Esophagus squamous epithelium (tissue), 5 donors: ENCODE measurements around the gene NIF3L1. TPM values are rescaled to one million over a fixed set of nuclear protein-coding genes. Genes with fewer than 3 reads are reported as not detected.

Experiments used
- DNase-seq: peaks from one replicate; lab custom pipeline; 2025; lab: John Stamatoyannopoulos, UW
- H3K27ac ChIP-seq, 4 donors: fragments of 200-600 bp; sonication (generic); one replicate each; pipeline ENCODE4 v1.5.1; 2016 to 2019; ENCODE audit warnings: mild to moderate bottlenecking in 1 of 4
- H3K27me3 ChIP-seq, 4 donors: fragments of 200-600 bp; sonication (generic); 1 replicate in 3 of 4; 2 replicates in 1 of 4; pipeline versions ENCODE4 v1.5.1 to v1.6.0; 2017 to 2021; ENCODE audit warnings: antibody characterized with exemption in 1 of 4
- H3K36me3 ChIP-seq, 3 donors: fragments of 200-600 bp; sonication (generic); one replicate each; pipeline ENCODE4 v1.5.1; 2016 to 2019
- H3K4me1 ChIP-seq, 3 donors: fragments of 200-600 bp; sonication (generic); one replicate each; pipeline ENCODE4 v1.5.1; 2017 to 2019
- H3K4me3 ChIP-seq, 4 donors: fragments of 200-600 bp; sonication (generic); 1 replicate in 3 of 4; 2 replicates in 1 of 4; pipeline ENCODE4 v1.5.1; 2016 to 2019; ENCODE audit warnings: mild to moderate bottlenecking in 2 of 4, moderate library complexity in 1 of 4
- H3K9me3 ChIP-seq, 3 donors: fragments of 200-600 bp; sonication (generic); one replicate each; pipeline ENCODE4 v1.5.1; 2016 to 2019
- CTCF ChIP-seq, 6 experiments: fragments of 450-650 bp in 4 of 6; fragments of 200-600 bp in 2 of 6; sonication (generic) in 2 of 6; IDR thresholded peaks; one replicate each; pipeline ENCODE4 v1.5.1; 2016 to 2019; ENCODE audit warnings: antibody characterized with exemption in 6 of 6, mild to moderate bottlenecking in 4 of 6, moderate library complexity in 4 of 6
- POLR2A ChIP-seq, 4 donors: fragments of 450-650 bp; IDR thresholded peaks; one replicate each; pipeline ENCODE4 v1.6.1; 2017; ENCODE audit warnings: antibody characterized with exemption in 4 of 4, mild to moderate bottlenecking in 4 of 4, moderate library complexity in 3 of 4
- WGBS, 2 donors: methylation state at CpG; one replicate each; pipeline ENCODE4 v1.1.5; 2018; 5-methylcytosine and 5-hydroxymethylcytosine counted together
- intact Hi-C: fragments of 100-400 bp; cut with DNase I; formaldehyde crosslinking; loops from one replicate; pipeline ENCODE4 v1.15.0; 2022
- total RNA-seq, 4 donors: library from RNA; depleted of rRNA; stranded (reverse); fragments of >200 nt; gene quantifications; one replicate each; pipeline ENCODE4 v1.1.0, GENCODE V29; 2016
- donor health status: DM: yes; HTN: yes; CAD: no.

NIF3L1 gene
- total RNA-seq, 4 donors from 2014 or later, result 13.5 to 24.0 (median 19.2) TPM

DNA sequence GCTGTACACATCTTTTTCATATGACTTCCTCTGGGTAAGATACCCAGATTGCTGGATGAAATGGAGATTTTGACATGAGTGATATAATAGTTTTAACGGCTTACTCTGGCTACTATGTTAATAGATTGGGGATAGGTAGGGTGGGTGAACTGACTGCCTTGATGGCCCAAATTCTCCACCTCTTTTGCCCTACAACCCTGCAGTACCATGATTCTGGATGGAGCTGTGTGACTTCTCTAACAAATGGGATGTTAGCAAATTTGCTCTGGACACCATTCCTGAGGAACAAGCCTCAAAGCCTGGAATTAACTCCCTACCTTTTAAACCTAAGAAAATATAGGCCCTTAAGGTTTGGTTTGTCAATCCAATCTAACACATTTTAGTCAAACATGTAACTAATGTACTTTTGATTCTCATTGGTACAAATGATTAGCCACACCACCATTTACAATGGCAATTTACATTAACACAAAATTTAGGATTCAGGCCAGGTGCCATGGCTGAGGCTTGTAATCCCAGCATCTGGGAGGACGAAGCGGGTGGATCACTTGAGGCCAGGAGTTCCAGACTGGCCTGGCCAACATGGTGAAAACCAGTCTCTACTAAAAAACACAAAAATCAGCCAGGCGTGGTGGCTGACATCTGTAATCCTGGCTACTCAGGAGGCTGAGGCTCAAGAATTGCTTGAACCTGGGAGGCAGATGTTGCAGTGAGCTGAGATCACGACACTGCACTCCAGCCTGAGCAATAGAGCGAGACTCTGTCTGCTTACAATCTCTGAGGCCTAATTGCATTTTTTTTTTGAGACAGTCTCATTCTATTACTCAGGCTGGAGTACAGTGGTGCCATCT, 37.5 kb upstream of the NIF3L1 start:
- DNase-seq, result no peak
- Histone ChIP-seq H3K27me3 (no peaks in the 10 kb centered on the region), H3K27ac (no peak overlapping the region), H3K9me3 (no peaks in the 10 kb centered on the region), H3K4me3 (no peak overlapping the region), H3K4me1 (peaks cover 0 to 18% (median 0%) of the 10 kb centered on the region in 3 donors), H3K36me3 (peaks cover 55 to 66% (median 55%) of the 10 kb centered on the region in 3 donors)
- TF ChIP-seq POLR2A (IDR thresholded peaks at IDR 0.05) (no peak), CTCF (IDR thresholded peaks at IDR 0.05) (no peak)
- 91 to 94% methylated on average over 6 of the region's 6 CpGs for WGBS, 2 donors
- intact Hi-C loops, result no loop called here

- Histone ChIP-seq H3K27me3 (no peaks in the 10 kb centered on the region), H3K27ac (no peak overlapping the region), H3K4me3 (no peak overlapping the region), H3K36me3 (peaks cover 56 to 76% (median 64%) of the 10 kb centered on the region in 3 donors), H3K4me1 (peaks cover 0 to 28% (median 0%) of the 10 kb centered on the region in 3 donors), H3K9me3 (no peaks in the 10 kb centered on the region)
- 90% methylated on average over 2 of the region's 2 CpGs for WGBS, 2 donors
- TF ChIP-seq POLR2A (IDR thresholded peaks at IDR 0.05) (no peak), CTCF (IDR thresholded peaks at IDR 0.05) (no peak)
- DNase-seq, result no peak
- intact Hi-C loops, result no loop called here
Measured at GRCh38 chr2:200852605-200853004, 36.6 kb upstream of the NIF3L1 start.

- H3K36me3 ChIP-seq, result peaks cover 71 to 96% (median 73%) of the 10 kb centered on the region in 3 donors
- no peak overlapping the region for H3K4me3 ChIP-seq
- H3K9me3 ChIP-seq, result no peaks in the 10 kb centered on the region
- no peaks in the 10 kb centered on the region for H3K27me3 ChIP-seq
- peaks cover 12 to 70% (median 17%) of the 10 kb centered on the region in 3 donors for H3K4me1 ChIP-seq
- intact Hi-C loops, result no loop called here
- no peak for DNase-seq
- no peak overlapping the region for H3K27ac ChIP-seq
- TF ChIP-seq CTCF (IDR thresholded peaks at IDR 0.05) (no peak), POLR2A (IDR thresholded peaks at IDR 0.05) (no peak)
- WGBS, 2 donors, result 73 to 94% methylated on average over 8 of the region's 8 CpGs
Measured at GRCh38 chr2:200856806-200857205, 32.4 kb upstream of the NIF3L1 start.

DNA sequence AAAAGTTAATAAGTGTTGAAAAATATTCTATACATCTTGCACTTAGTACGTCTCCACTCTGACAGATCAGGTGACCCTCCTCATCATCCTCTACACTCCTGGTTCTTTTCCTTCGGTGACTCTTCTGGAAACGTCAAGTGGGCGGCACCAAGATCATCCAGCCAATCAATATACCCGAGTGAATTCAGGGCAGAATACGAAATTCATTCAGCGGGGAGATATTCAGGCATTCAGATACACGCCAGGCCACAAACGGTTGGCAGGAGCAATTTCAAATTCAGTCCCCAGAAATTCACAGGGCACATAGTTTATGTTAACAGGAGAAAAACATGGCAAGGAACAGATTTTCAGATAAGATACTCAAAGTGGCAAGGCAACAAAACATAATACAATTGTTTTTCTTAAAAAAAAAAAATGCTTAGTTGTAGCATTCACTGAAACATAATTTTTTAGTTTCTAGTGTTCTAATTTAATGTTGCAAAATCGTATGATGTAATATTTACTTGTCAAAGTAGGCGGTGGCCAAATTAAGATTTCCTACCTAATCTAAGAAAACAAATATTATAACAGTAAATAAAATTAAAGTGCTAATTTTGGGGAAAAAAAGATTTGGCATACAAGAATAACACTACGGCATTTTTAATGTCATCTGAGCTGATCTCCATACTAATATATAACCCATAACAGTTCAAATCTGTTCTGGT, 28.9 kb upstream of the NIF3L1 start:
- Histone ChIP-seq H3K4me3 (peak overlapping the region in 3 of 4 donors; percentile 81 to 97 (median 91)), H3K9me3 (no peaks in the 10 kb centered on the region), H3K4me1 (peaks cover 17 to 74% (median 21%) of the 10 kb centered on the region in 3 donors), H3K36me3 (peaks cover 38 to 62% (median 41%) of the 10 kb centered on the region in 3 donors), H3K27me3 (no peaks in the 10 kb centered on the region), H3K27ac (peak overlapping the region in 3 of 4 donors; percentile 24 to 100 (median 99))
- no peak for DNase-seq
- WGBS, 2 donors, result 26 to 37% methylated on average over 11 to 12 of the region's 12 CpGs
- TF ChIP-seq POLR2A (IDR thresholded peaks at IDR 0.05) (no peak), CTCF (IDR thresholded peaks at IDR 0.05) (no peak)
- intact Hi-C loops, result loop anchor here (5.0 kb wide), 1 partner anchor 48 kb away; the partner anchor contains the start of gene BZW1
